ENCODE results near the gene UBN1.

- TF ChIP-seq CTCF (IDR thresholded peaks at IDR 0.05) (no peak), POLR2A (IDR thresholded peaks at IDR 0.05; ENCODE audit: low read depth) (no peak), EP300 (IDR thresholded peaks at IDR 0.05) (no peak)
These were observed 44.6 kb downstream of the UBN1 start for GRCh38 chr16:4891886-4892216.

All from esophagus muscularis mucosa (tissue), 4 donors.